ENCODE results near the gene ZBED2.

ZBED2 gene

DNA sequence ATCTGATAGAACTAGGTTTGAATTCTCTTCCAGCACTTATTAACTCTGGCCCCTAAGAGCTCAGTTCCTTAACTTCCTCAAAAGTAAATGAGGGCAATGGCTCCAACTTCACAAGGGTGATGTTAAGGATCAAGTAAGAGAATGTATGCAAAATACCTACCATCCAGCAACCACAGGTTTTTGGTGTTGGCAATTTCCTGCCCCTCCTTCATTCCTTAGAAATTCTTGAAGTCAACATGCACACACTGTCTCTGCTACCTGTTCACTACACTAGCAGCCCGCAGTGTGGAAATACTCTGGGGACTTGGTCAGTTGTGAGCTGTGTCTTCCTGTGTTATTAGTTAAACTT, 5.0 kb downstream of the ZBED2 start:
- no CpG with 5 or more reads among the region's 1 CpG for WGBS (ENCODE audit: insufficient coverage)
- Histone ChIP-seq H3K9me3 (ENCODE audit: control extremely low read depth in 1 of 5, control insufficient read depth in 4 of 5, insufficient read depth in 2 of 5, low read depth in 1 of 5, low read length in 4 of 5) (no peaks in the 10 kb centered on the region), H3K4me3 (ENCODE audit: control insufficient read depth in 1 of 7, extremely low read depth in 1 of 7, insufficient read depth in 4 of 7, low read depth in 2 of 7, low read length in 6 of 7) (no peak overlapping the region), H3K36me3 (ENCODE audit: control insufficient read depth in 4 of 4, insufficient read depth in 4 of 4, low read length in 3 of 4) (no peaks in the 10 kb centered on the region), H3K27ac (ENCODE audit: insufficient read depth in 1 of 2, low read depth in 1 of 2, low read length in 2 of 2, poor library complexity in 1 of 2, severe bottlenecking in 2 of 2) (no peak overlapping the region), H3K4me1 (ENCODE audit: control extremely low read depth in 1 of 4, control insufficient read depth in 4 of 4, insufficient read depth in 4 of 4, low read length in 3 of 4) (peaks cover 0 to 1% (median 0%) of the 10 kb centered on the region in 4 experiments), H3K27me3 (replicated peaks in 2 of 5; ENCODE audit: control insufficient read depth in 4 of 5, insufficient read depth in 5 of 5, low read length in 4 of 5) (no peaks in the 10 kb centered on the region)
- no peak for DNase-seq
- POLR2A ChIA-PET: no interaction called here
- CTCF ChIA-PET: no interaction called here

DNA sequence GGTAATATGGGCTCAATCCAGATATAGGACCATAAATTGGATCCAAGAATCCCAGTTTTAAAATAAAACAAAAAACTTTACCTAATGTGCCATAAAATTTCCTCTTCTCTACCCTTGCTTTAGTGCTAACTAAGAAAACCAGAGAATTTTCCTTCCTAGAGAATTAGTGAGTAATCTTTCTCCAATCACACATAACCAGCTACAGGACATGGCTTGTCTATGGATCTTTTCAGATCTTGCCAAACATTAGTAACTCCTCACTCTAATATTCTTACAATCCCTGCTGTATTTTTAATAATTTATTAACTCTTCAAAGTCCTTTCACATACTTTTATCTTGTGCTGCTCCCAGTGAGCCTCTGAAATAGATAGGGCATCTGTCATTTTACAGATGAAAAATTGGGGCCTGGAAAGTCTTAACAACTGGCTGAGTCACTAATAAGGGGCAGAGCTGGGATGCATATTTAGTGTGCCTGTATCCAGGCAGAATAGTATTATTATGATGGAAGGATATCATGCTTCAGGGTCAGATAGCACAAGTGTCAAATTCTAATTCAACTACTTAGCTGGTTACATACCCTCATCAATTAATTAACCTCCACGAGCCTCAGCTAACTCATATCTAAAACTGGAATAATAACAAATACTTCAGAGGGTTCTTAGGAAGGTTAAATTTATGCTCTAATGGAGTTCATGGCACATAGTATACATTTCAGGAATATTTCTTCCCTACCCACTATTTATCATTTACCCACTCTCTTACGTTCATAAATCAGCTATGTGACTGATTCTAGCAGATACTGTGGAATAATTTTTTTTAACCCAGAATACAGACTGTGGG, 5.6 kb downstream of the ZBED2 start:
- ChIA-PET POLR2A (no interaction called here), CTCF (interaction anchor here (0.6 kb wide), 1 partner anchor 102 kb away, joined by 3 read pairs; no protein-coding TSS in a partner anchor)
- H3K4me3 ChIP-seq (ENCODE audit: control insufficient read depth in 1 of 7, extremely low read depth in 1 of 7, insufficient read depth in 4 of 7, low read depth in 2 of 7, low read length in 6 of 7): no peak overlapping the region
- H3K36me3 ChIP-seq (ENCODE audit: control insufficient read depth in 4 of 4, insufficient read depth in 4 of 4, low read length in 3 of 4): no peaks in the 10 kb centered on the region
- DNase-seq: no peak
- no peaks in the 10 kb centered on the region for H3K4me1 ChIP-seq (ENCODE audit: control extremely low read depth in 1 of 4, control insufficient read depth in 4 of 4, insufficient read depth in 4 of 4, low read length in 3 of 4)
- no CpG with 5 or more reads among the region's 2 CpGs for WGBS (ENCODE audit: insufficient coverage)
- no peak overlapping the region for H3K27ac ChIP-seq (ENCODE audit: insufficient read depth in 1 of 2, low read depth in 1 of 2, low read length in 2 of 2, poor library complexity in 1 of 2, severe bottlenecking in 2 of 2)
- no peaks in the 10 kb centered on the region for H3K9me3 ChIP-seq (ENCODE audit: control extremely low read depth in 1 of 5, control insufficient read depth in 4 of 5, insufficient read depth in 2 of 5, low read depth in 1 of 5, low read length in 4 of 5)
- no peaks in the 10 kb centered on the region for H3K27me3 ChIP-seq (replicated peaks in 2 of 5; ENCODE audit: control insufficient read depth in 4 of 5, insufficient read depth in 5 of 5, low read length in 4 of 5)

DNA sequence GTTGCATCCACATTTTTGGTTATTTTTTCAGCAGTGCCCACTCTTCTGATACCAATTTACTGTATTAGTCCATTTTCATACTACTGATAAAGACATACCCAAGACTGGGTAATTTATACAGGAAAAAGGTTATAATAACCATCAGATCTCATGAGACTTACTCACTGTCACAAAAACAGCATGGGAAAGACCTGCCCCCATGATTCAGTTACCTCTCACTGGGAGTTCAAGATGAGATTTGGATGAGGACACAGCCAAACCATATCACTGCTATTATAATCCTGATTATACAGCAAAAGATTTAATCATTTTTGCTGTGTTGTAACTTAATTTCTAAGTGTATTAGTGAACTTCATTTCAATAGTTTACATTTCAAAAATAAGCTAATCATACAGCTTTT, 6.6 kb downstream of the ZBED2 start:
- POLR2A ChIA-PET: no interaction called here
- Histone ChIP-seq H3K4me1 (ENCODE audit: control extremely low read depth in 1 of 4, control insufficient read depth in 4 of 4, insufficient read depth in 4 of 4, low read length in 3 of 4) (no peaks in the 10 kb centered on the region), H3K9me3 (ENCODE audit: control extremely low read depth in 1 of 5, control insufficient read depth in 4 of 5, insufficient read depth in 2 of 5, low read depth in 1 of 5, low read length in 4 of 5) (no peaks in the 10 kb centered on the region), H3K4me3 (ENCODE audit: control insufficient read depth in 1 of 7, extremely low read depth in 1 of 7, insufficient read depth in 4 of 7, low read depth in 2 of 7, low read length in 6 of 7) (no peak overlapping the region), H3K27me3 (replicated peaks in 2 of 5; ENCODE audit: control insufficient read depth in 4 of 5, insufficient read depth in 5 of 5, low read length in 4 of 5) (no peaks in the 10 kb centered on the region), H3K27ac (ENCODE audit: insufficient read depth in 1 of 2, low read depth in 1 of 2, low read length in 2 of 2, poor library complexity in 1 of 2, severe bottlenecking in 2 of 2) (no peak overlapping the region), H3K36me3 (ENCODE audit: control insufficient read depth in 4 of 4, insufficient read depth in 4 of 4, low read length in 3 of 4) (no peaks in the 10 kb centered on the region)
- CTCF ChIA-PET: interaction anchor here (0.6 kb wide), 1 partner anchor 103 kb away, joined by 3 read pairs; no protein-coding TSS in a partner anchor
- no peak for DNase-seq

DNA sequence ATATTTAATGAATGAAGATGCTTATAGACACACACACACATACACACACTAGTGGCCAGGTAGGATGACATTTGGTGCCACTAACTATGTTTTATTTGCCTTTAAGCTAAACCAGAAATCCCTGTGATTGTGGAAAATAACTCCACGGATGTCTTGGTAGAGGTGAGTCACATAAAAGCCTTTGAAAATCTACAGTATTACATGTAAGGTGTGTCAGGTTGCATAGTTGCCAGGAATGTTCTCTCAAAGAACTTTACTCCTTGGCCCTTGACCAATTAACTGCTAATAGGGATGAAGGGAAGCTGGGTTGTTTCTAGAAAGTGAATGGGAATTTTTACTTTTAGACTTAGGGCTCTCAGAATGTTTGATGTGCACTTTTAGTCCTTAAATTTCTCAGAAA, 9.9 kb downstream of the ZBED2 start:
- Histone ChIP-seq H3K9me3 (ENCODE audit: control extremely low read depth in 1 of 5, control insufficient read depth in 4 of 5, insufficient read depth in 2 of 5, low read depth in 1 of 5, low read length in 4 of 5) (no peaks in the 10 kb centered on the region), H3K27me3 (replicated peaks in 2 of 5; ENCODE audit: control insufficient read depth in 4 of 5, insufficient read depth in 5 of 5, low read length in 4 of 5) (no peaks in the 10 kb centered on the region), H3K4me1 (ENCODE audit: control extremely low read depth in 1 of 4, control insufficient read depth in 4 of 4, insufficient read depth in 4 of 4, low read length in 3 of 4) (peaks cover 0 to under 1% (median 0%) of the 10 kb centered on the region in 4 experiments), H3K27ac (ENCODE audit: insufficient read depth in 1 of 2, low read depth in 1 of 2, low read length in 2 of 2, poor library complexity in 1 of 2, severe bottlenecking in 2 of 2) (no peak overlapping the region), H3K36me3 (ENCODE audit: control insufficient read depth in 4 of 4, insufficient read depth in 4 of 4, low read length in 3 of 4) (no peaks in the 10 kb centered on the region), H3K4me3 (ENCODE audit: control insufficient read depth in 1 of 7, extremely low read depth in 1 of 7, insufficient read depth in 4 of 7, low read depth in 2 of 7, low read length in 6 of 7) (no peak overlapping the region)
- WGBS (ENCODE audit: insufficient coverage): no CpG with 5 or more reads among the region's 1 CpG
- DNase-seq: no peak
- CTCF ChIA-PET: no interaction called here
- POLR2A ChIA-PET: no interaction called here

DNA sequence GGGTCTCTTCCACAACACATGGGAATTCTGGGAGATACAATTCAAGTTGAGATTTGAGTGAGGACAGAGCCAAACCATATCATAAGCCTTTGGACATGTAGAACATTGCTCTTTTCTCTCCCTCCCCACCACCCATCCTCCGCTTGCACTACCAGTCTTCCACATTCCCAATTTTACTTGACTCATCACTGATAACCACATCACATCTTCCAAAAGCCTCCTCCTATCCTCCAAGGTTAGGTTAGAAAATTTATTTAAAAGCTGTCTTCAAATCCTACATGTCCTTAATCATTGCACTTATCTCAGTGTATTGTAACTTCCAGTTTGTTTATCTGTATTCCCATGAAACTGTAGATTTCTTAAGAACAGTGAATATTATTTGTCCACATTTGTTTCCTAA, 10.4 kb downstream of the ZBED2 start:
- ChIA-PET CTCF (no interaction called here), POLR2A (no interaction called here)
- no peak overlapping the region for H3K4me3 ChIP-seq (ENCODE audit: control insufficient read depth in 1 of 7, extremely low read depth in 1 of 7, insufficient read depth in 4 of 7, low read depth in 2 of 7, low read length in 6 of 7)
- no peak overlapping the region for H3K27ac ChIP-seq (ENCODE audit: insufficient read depth in 1 of 2, low read depth in 1 of 2, low read length in 2 of 2, poor library complexity in 1 of 2, severe bottlenecking in 2 of 2)
- H3K36me3 ChIP-seq (ENCODE audit: control insufficient read depth in 4 of 4, insufficient read depth in 4 of 4, low read length in 3 of 4): no peaks in the 10 kb centered on the region
- no peaks in the 10 kb centered on the region for H3K27me3 ChIP-seq (replicated peaks in 2 of 5; ENCODE audit: control insufficient read depth in 4 of 5, insufficient read depth in 5 of 5, low read length in 4 of 5)
- H3K4me1 ChIP-seq (ENCODE audit: control extremely low read depth in 1 of 4, control insufficient read depth in 4 of 4, insufficient read depth in 4 of 4, low read length in 3 of 4): peaks cover 0 to 6% (median 2%) of the 10 kb centered on the region in 4 experiments
- no peaks in the 10 kb centered on the region for H3K9me3 ChIP-seq (ENCODE audit: control extremely low read depth in 1 of 5, control insufficient read depth in 4 of 5, insufficient read depth in 2 of 5, low read depth in 1 of 5, low read length in 4 of 5)
- no peak for DNase-seq
- WGBS (ENCODE audit: insufficient coverage): 100% methylated on average over 1 of the region's 1 CpG

DNA sequence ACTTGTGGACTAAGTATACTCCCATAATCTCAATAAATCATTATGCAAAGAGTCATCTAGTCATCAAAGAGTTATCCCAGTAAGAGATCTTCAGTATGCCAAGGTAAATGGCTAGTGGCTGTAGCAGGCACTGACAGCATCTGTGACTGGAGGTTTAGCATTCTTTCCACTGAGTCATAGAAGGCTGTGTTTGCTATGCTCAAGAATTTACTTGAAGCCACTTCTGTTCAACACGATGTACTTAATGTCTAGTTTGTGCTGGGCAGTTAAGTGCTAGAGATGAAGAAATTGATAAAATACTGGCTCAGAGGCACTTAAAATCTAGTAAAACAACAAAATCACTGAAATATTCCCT, 13.0 kb downstream of the ZBED2 start:
- Histone ChIP-seq H3K4me3 (ENCODE audit: control insufficient read depth in 1 of 7, extremely low read depth in 1 of 7, insufficient read depth in 4 of 7, low read depth in 2 of 7, low read length in 6 of 7) (no peak overlapping the region), H3K4me1 (ENCODE audit: control extremely low read depth in 1 of 4, control insufficient read depth in 4 of 4, insufficient read depth in 4 of 4, low read length in 3 of 4) (peaks cover 0 to 23% (median 3%) of the 10 kb centered on the region in 4 experiments), H3K27ac (ENCODE audit: insufficient read depth in 1 of 2, low read depth in 1 of 2, low read length in 2 of 2, poor library complexity in 1 of 2, severe bottlenecking in 2 of 2) (no peak overlapping the region), H3K36me3 (ENCODE audit: control insufficient read depth in 4 of 4, insufficient read depth in 4 of 4, low read length in 3 of 4) (no peaks in the 10 kb centered on the region), H3K27me3 (replicated peaks in 2 of 5; ENCODE audit: control insufficient read depth in 4 of 5, insufficient read depth in 5 of 5, low read length in 4 of 5) (no peaks in the 10 kb centered on the region), H3K9me3 (ENCODE audit: control extremely low read depth in 1 of 5, control insufficient read depth in 4 of 5, insufficient read depth in 2 of 5, low read depth in 1 of 5, low read length in 4 of 5) (no peaks in the 10 kb centered on the region)
- CTCF ChIA-PET: interaction anchor here (1.2 kb wide), 1 partner anchor 133 kb away, joined by 3 read pairs; no protein-coding TSS in a partner anchor
- no CpG with 5 or more reads among the region's 1 CpG for WGBS (ENCODE audit: insufficient coverage)
- DNase-seq: no peak
- POLR2A ChIA-PET: no interaction called here

DNA sequence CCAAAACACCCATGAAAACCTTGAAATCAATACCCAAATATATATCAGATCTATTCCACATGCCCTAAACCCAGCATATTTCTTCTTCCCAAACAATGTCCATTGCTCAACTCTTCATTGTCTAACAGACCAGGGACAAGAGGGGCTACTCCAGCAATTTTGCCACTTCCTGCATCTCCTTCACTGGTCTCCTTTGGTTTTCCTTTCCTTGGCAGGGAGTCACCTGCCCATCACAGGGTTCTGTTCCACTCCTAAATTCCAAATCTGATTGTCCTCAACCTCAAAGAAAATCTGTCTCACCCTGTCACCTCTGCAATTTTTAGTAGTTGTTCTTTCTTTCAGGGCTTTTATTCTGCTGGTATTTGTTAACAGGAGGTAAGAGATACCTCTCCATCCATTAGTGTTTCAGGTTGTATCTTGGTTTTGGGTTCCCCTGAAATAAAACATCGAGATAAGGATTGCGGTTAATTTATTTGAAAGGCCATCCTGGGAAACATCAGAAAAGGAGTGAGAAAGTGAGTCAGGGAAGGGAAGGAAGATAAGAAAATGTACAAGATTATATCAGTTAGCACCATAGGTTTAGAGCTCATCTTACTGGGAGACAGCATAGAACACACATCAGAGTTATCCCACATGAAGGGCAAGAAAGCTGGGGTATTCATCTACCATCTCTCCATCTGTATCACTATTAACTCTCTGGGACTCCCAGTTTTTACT, 13.6 kb downstream of the ZBED2 start:
- Histone ChIP-seq H3K4me1 (ENCODE audit: control extremely low read depth in 1 of 4, control insufficient read depth in 4 of 4, insufficient read depth in 4 of 4, low read length in 3 of 4) (peaks cover 0 to 23% (median 3%) of the 10 kb centered on the region in 4 experiments), H3K9me3 (ENCODE audit: control extremely low read depth in 1 of 5, control insufficient read depth in 4 of 5, insufficient read depth in 2 of 5, low read depth in 1 of 5, low read length in 4 of 5) (no peaks in the 10 kb centered on the region), H3K27me3 (replicated peaks in 2 of 5; ENCODE audit: control insufficient read depth in 4 of 5, insufficient read depth in 5 of 5, low read length in 4 of 5) (no peaks in the 10 kb centered on the region), H3K27ac (ENCODE audit: insufficient read depth in 1 of 2, low read depth in 1 of 2, low read length in 2 of 2, poor library complexity in 1 of 2, severe bottlenecking in 2 of 2) (no peak overlapping the region), H3K4me3 (ENCODE audit: control insufficient read depth in 1 of 7, extremely low read depth in 1 of 7, insufficient read depth in 4 of 7, low read depth in 2 of 7, low read length in 6 of 7) (no peak overlapping the region), H3K36me3 (ENCODE audit: control insufficient read depth in 4 of 4, insufficient read depth in 4 of 4, low read length in 3 of 4) (no peaks in the 10 kb centered on the region)
- POLR2A ChIA-PET: no interaction called here
- no peak for DNase-seq
- CTCF ChIA-PET: interaction anchor here (1.0 to 1.2 kb wide), 2 partner anchors 134 to 280 kb away, joined by 3 read pairs; no protein-coding TSS in a partner anchor
- 100% methylated on average over 2 of the region's 2 CpGs for WGBS (ENCODE audit: insufficient coverage)
